GM20000 (cell line): ENCODE results near the gene KLF15.

Source experiments
- DNase-seq: peaks from one replicate; pipeline ENCODE4 v3.0.0; 2012; ENCODE audit warnings: low spot score
- CTCF ChIP-seq: IDR thresholded peaks from 2 replicates; pipeline ENCODE4 v1.5.1; 2012; ENCODE audit warnings: mild to moderate bottlenecking, control low read depth; ENCODE audit errors: extremely low read depth, missing control alignments

Gene KLF15

GRCh38 chr3:126357295-126358037, at the start of gene KLF15:
TSS of gene KLF15 (minus strand) at chr3:126357408. CDS start at chr3:126352922, 4,486 bp downstream.
- TF ChIP-seq CTCF = no peak
- DNase-seq = peak; percentile 98

GRCh38 chr3:126406389-126407296, 49.4 kb upstream of the KLF15 start:
- TF ChIP-seq CTCF = no peak

GRCh38 chr3:126402666-126403302, 45.6 kb upstream of the KLF15 start:
- no peak for DNase-seq
- no peak for TF ChIP-seq CTCF

More at GRCh38 chr3:126406389-126407296, 49.4 kb upstream of the KLF15 start:
- DNase-seq = no peak

- TF ChIP-seq CTCF = no peak
- no peak for DNase-seq
Observed at GRCh38 chr3:126402178-126402577, 45.0 kb upstream of the KLF15 start.

GRCh38 chr3:126401611-126402160, 44.5 kb upstream of the KLF15 start:
- DNase-seq = no peak
- no peak for TF ChIP-seq CTCF

GRCh38 chr3:126399756-126400155, 42.5 kb upstream of the KLF15 start:
- no peak for TF ChIP-seq CTCF
- DNase-seq = no peak
